SK-N-SH treated with all-trans-retinoic acid at 6 μM for 48 hours (cell line): ENCODE results near the gene PACSIN2.

Source experiments
- BACH2 ChIP-seq: fragments of 250-450 bp; sonication (Bioruptor Pico); IDR thresholded peaks from 2 replicates; pipeline ENCODE4 v1.9.0; 2021; ENCODE audit warnings: mild to moderate bottlenecking, borderline replicate concordance
- CSDC2 ChIP-seq: fragments of 250-450 bp; sonication (Bioruptor Pico); IDR thresholded peaks from 2 replicates; pipeline ENCODE4 v1.5.0; 2020; ENCODE audit warnings: mild to moderate bottlenecking, moderate library complexity
- SNAI2 ChIP-seq: fragments of 250-450 bp; sonication (Bioruptor Pico); IDR thresholded peaks from 2 replicates; pipeline ENCODE4 v1.5.0; 2020; ENCODE audit warnings: mild to moderate bottlenecking, moderate library complexity
- TOX ChIP-seq: fragments of 250-450 bp; sonication (Bioruptor Pico); IDR thresholded peaks from 2 replicates; pipeline ENCODE4 v1.8.0; 2021; ENCODE audit warnings: mild to moderate bottlenecking, moderate library complexity, borderline replicate concordance
- TF ChIP-seq, protein P1 (sequence below): fragments of 250-450 bp; sonication (Bioruptor Pico); IDR thresholded peaks from 2 replicates; pipeline ENCODE4 v1.8.0; 2020; ENCODE audit warnings: mild to moderate bottlenecking, moderate library complexity, borderline replicate concordance
- TF ChIP-seq, protein P2 (sequence below): fragments of 250-450 bp; sonication (Bioruptor Pico); IDR thresholded peaks from 2 replicates; pipeline ENCODE4 v1.8.0; 2021; ENCODE audit warnings: low read depth, mild to moderate bottlenecking, moderate library complexity, borderline replicate concordance
- TF ChIP-seq, protein P3 (sequence below): fragments of 250-450 bp; sonication (Bioruptor Pico); IDR thresholded peaks from 2 replicates; pipeline ENCODE4 v1.5.1; 2020; ENCODE audit warnings: low read depth, mild to moderate bottlenecking, moderate library complexity

DNA sequence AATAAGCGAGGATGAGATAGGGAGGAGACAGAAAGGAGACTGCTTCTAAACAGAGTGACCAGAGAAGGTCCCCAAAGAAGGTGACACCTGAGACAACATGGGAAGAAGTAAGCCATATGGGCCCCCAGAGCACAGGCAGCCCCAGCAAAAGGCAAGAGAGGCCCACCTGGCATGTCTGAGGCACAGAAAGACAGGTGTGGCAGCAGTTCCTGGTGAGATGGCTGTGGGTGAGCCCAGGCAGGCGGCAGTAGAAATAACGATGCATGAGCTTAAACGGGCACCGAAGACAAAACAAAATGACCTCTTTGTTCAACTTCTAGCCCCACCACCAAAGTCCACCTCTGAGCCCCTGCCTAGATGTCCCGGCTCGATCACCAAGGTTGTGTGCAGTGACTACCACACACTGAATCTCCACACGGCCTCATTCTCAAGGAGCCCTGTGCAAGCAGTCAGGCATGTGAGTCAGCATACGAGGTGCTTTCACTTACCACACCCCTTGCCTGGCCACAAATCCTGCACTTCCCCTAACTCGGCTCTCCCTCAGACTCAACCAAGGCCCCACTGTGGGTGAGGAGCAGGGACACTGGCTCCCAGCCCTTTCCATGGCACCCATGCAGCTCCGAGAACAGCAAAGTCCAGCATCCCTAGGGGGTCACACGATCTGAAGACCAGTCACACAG is 77.6 kb downstream of the PACSIN2 start:
- TF ChIP-seq BACH2 (CRISPR knock-in tag) (no peak), SNAI2 (CRISPR knock-in tag) (no peak), TOX (CRISPR knock-in tag) (no peak), CSDC2 (CRISPR knock-in tag) (no peak)
- TF ChIP-seq, protein P1, sequence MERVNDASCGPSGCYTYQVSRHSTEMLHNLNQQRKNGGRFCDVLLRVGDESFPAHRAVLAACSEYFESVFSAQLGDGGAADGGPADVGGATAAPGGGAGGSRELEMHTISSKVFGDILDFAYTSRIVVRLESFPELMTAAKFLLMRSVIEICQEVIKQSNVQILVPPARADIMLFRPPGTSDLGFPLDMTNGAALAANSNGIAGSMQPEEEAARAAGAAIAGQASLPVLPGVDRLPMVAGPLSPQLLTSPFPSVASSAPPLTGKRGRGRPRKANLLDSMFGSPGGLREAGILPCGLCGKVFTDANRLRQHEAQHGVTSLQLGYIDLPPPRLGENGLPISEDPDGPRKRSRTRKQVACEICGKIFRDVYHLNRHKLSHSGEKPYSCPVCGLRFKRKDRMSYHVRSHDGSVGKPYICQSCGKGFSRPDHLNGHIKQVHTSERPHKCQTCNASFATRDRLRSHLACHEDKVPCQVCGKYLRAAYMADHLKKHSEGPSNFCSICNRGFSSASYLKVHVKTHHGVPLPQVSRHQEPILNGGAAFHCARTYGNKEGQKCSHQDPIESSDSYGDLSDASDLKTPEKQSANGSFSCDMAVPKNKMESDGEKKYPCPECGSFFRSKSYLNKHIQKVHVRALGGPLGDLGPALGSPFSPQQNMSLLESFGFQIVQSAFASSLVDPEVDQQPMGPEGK (CRISPR knock-in tag) = no peak
- TF ChIP-seq, protein P2, sequence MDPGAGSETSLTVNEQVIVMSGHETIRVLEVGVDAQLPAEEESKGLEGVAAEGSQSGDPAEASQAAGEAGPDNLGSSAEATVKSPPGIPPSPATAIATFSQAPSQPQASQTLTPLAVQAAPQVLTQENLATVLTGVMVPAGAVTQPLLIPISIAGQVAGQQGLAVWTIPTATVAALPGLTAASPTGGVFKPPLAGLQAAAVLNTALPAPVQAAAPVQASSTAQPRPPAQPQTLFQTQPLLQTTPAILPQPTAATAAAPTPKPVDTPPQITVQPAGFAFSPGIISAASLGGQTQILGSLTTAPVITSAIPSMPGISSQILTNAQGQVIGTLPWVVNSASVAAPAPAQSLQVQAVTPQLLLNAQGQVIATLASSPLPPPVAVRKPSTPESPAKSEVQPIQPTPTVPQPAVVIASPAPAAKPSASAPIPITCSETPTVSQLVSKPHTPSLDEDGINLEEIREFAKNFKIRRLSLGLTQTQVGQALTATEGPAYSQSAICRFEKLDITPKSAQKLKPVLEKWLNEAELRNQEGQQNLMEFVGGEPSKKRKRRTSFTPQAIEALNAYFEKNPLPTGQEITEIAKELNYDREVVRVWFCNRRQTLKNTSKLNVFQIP (CRISPR knock-in tag) = no peak
- TF ChIP-seq, protein P3, sequence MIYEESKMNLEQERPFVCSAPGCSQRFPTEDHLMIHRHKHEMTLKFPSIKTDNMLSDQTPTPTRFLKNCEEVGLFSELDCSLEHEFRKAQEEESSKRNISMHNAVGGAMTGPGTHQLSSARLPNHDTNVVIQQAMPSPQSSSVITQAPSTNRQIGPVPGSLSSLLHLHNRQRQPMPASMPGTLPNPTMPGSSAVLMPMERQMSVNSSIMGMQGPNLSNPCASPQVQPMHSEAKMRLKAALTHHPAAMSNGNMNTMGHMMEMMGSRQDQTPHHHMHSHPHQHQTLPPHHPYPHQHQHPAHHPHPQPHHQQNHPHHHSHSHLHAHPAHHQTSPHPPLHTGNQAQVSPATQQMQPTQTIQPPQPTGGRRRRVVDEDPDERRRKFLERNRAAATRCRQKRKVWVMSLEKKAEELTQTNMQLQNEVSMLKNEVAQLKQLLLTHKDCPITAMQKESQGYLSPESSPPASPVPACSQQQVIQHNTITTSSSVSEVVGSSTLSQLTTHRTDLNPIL (CRISPR knock-in tag) = no peak
